Hepatocyte (in vitro differentiated cells): Measurements from ENCODE around the gene CHD2. TPM values are rescaled to one million over a fixed set of nuclear protein-coding genes. Genes with fewer than 3 reads are reported as not detected.

Experiments used
- DNase-seq: peaks from one replicate; pipeline ENCODE4 v3.0.0-alpha.2; 2016; ENCODE audit warnings: low spot score
- H2AFZ ChIP-seq: fragments of 200-600 bp; sonication (generic); 2 replicates; pipeline ENCODE4 v1.6.0; 2016; ENCODE audit warnings: antibody characterized with exemption, mild to moderate bottlenecking
- H3K27ac ChIP-seq: fragments of 200-600 bp; sonication (generic); 2 replicates; pipeline ENCODE4 v1.5.1; 2016; ENCODE audit warnings: mild to moderate bottlenecking
- H3K27me3 ChIP-seq: fragments of 200-600 bp; sonication (generic); 2 replicates; pipeline ENCODE4 v1.6.1; 2016
- H3K36me3 ChIP-seq: fragments of 200-600 bp; sonication (generic); replicated peaks from 2 replicates; pipeline ENCODE4 v1.5.1; 2016; ENCODE audit warnings: low read depth; ENCODE audit not compliant: insufficient read depth
- H3K4me1 ChIP-seq: fragments of 200-600 bp; sonication (generic); 2 replicates; pipeline ENCODE4 v1.5.1; 2016; ENCODE audit warnings: mild to moderate bottlenecking, moderate library complexity; ENCODE audit not compliant: insufficient read depth
- H3K4me2 ChIP-seq: fragments of 200-600 bp; sonication (generic); 2 replicates; pipeline ENCODE4 v1.6.0; 2016
- H3K4me3 ChIP-seq: fragments of 200-600 bp; sonication (generic); 2 replicates; pipeline ENCODE4 v1.5.1; 2016; ENCODE audit warnings: mild to moderate bottlenecking
- H3K79me2 ChIP-seq: fragments of 200-600 bp; sonication (generic); 2 replicates; pipeline ENCODE4 v1.6.0; 2017; ENCODE audit warnings: mild to moderate bottlenecking
- H3K9me2 ChIP-seq: fragments of 200-600 bp; sonication (generic); replicated peaks from 2 replicates; pipeline ENCODE4 v1.6.0; 2017; ENCODE audit warnings: mild to moderate bottlenecking; ENCODE audit not compliant: insufficient read depth
- H3K9me3 ChIP-seq: fragments of 200-600 bp; sonication (generic); 2 replicates; pipeline ENCODE4 v1.5.1; 2016; ENCODE audit warnings: low read depth, mild to moderate bottlenecking
- H4K20me1 ChIP-seq: fragments of 200-600 bp; sonication (generic); 2 replicates; pipeline ENCODE4 v1.6.0; 2016; ENCODE audit warnings: mild to moderate bottlenecking; ENCODE audit not compliant: insufficient read depth, poor library complexity, severe bottlenecking
- EZH2 ChIP-seq: fragments of 200-600 bp; sonication (generic); IDR thresholded peaks from 2 replicates; pipeline ENCODE4 v1.6.1; 2016; ENCODE audit warnings: antibody characterized with exemption, mild to moderate bottlenecking, borderline replicate concordance
- EZH2phosphoT487 ChIP-seq: fragments of 200-600 bp; sonication (generic); IDR thresholded peaks from one replicate; pipeline ENCODE4 v1.6.1; 2018; ENCODE audit warnings: antibody characterized with exemption, mild to moderate bottlenecking, low read depth, moderate library complexity; ENCODE audit not compliant: unreplicated experiment, severe bottlenecking
- WGBS: methylation state at CpG from one replicate; pipeline ENCODE4 v1.1.6; 2016; ENCODE audit warnings: low lambda C conversion rate; ENCODE audit errors: missing lambda C conversion rate; 5-methylcytosine and 5-hydroxymethylcytosine counted together
- polyA plus RNA-seq: library from polyadenylated mRNA; unstranded; fragments of >200 nt; fragmentation: Nextera tagmentation; extraction: Ambion mirVana; gene quantifications from 2 replicates; pipeline ENCODE4 v1.2.1, GENCODE V29; 2016
- total RNA-seq: library from RNA; depleted of rRNA; stranded (reverse); fragments of >200 nt; gene quantifications from 2 replicates; pipeline ENCODE4 v1.2.3, GENCODE V29; 2014
- TF ChIP-seq, protein P1 (sequence below): fragments of 200-600 bp; sonication (generic); IDR thresholded peaks from 2 replicates; pipeline ENCODE4 v1.5.1; 2016; ENCODE audit warnings: antibody characterized with exemption, mild to moderate bottlenecking; ENCODE audit not compliant: poor library complexity

Gene CHD2
- total and polyA plus RNA-seq, 2 experiments from 2014 or later: 49.3 to 133 TPM

GRCh38 chr15:93066834-93067648 lies 166.9 kb downstream of the CHD2 start:
- H3K27ac ChIP-seq: no peak overlapping the region
- no peak overlapping the region for H3K4me2 ChIP-seq
- no peaks in the 10 kb centered on the region for H4K20me1 ChIP-seq
- WGBS: 83% methylated on average over 7 of the region's 7 CpGs
- H3K36me3 ChIP-seq: no peaks in the 10 kb centered on the region
- peaks cover 12% of the 10 kb centered on the region for H3K27me3 ChIP-seq
- no peaks in the 10 kb centered on the region for H3K4me1 ChIP-seq
- peaks cover 5% of the 10 kb centered on the region for H3K79me2 ChIP-seq
- no peak for DNase-seq
- no peak overlapping the region for H2AFZ ChIP-seq
- no peaks in the 10 kb centered on the region for H3K9me3 ChIP-seq
- H3K4me3 ChIP-seq: no peak overlapping the region
- TF ChIP-seq EZH2: no peak
- TF ChIP-seq EZH2phosphoT487: no peak
- TF ChIP-seq, protein P1, sequence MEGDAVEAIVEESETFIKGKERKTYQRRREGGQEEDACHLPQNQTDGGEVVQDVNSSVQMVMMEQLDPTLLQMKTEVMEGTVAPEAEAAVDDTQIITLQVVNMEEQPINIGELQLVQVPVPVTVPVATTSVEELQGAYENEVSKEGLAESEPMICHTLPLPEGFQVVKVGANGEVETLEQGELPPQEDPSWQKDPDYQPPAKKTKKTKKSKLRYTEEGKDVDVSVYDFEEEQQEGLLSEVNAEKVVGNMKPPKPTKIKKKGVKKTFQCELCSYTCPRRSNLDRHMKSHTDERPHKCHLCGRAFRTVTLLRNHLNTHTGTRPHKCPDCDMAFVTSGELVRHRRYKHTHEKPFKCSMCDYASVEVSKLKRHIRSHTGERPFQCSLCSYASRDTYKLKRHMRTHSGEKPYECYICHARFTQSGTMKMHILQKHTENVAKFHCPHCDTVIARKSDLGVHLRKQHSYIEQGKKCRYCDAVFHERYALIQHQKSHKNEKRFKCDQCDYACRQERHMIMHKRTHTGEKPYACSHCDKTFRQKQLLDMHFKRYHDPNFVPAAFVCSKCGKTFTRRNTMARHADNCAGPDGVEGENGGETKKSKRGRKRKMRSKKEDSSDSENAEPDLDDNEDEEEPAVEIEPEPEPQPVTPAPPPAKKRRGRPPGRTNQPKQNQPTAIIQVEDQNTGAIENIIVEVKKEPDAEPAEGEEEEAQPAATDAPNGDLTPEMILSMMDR: no peak
- no peaks in the 10 kb centered on the region for H3K9me2 ChIP-seq

GRCh38 chr15:93067649-93068085 lies 167.5 kb downstream of the CHD2 start:
- H3K4me1 ChIP-seq: no peaks in the 10 kb centered on the region
- H3K9me3 ChIP-seq: no peaks in the 10 kb centered on the region
- 98% methylated on average over 3 of the region's 4 CpGs for WGBS
- DNase-seq: no peak
- H2AFZ ChIP-seq: no peak overlapping the region
- H3K4me3 ChIP-seq: no peak overlapping the region
- H3K27ac ChIP-seq: no peak overlapping the region
- H3K79me2 ChIP-seq: peaks cover 5% of the 10 kb centered on the region
- peaks cover 12% of the 10 kb centered on the region for H3K27me3 ChIP-seq
- H4K20me1 ChIP-seq: no peaks in the 10 kb centered on the region
- H3K4me2 ChIP-seq: no peak overlapping the region
- TF ChIP-seq EZH2phosphoT487 (no peak), EZH2 (no peak)
- TF ChIP-seq, protein P1: no peak
- H3K9me2 ChIP-seq: no peaks in the 10 kb centered on the region
- H3K36me3 ChIP-seq: no peaks in the 10 kb centered on the region

DNA sequence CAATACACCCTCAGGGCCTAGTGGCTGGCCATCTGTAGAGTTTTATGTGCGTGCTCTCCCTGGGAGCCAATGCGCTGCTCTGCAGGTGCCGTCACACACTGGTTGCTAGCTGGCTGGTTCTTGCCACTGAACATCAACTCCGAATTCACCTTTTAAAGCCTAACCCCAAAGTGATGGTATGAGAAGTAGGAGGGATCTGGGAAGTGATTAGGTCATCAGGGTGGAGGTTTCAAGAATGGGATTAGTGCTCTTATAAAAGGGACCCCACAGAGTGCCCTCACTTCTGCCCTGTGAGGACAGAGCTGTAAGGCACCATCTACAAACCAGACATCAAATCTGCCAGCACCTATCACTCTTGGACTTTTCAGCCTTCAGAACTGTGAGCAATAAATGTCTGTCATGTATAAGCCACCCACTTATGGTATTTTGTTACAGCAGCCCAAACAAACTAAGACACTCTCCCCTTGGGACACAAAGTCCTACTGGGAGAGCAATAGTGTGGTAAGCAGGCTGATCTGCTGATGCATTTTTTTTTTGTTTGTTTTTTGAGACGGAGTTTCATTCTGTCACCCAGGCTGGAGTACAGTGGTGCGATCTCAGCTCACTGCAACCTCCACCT lies 168.6 kb downstream of the CHD2 start:
- H3K27ac ChIP-seq: no peak overlapping the region
- 93% methylated on average over 6 of the region's 6 CpGs for WGBS
- H3K79me2 ChIP-seq: peaks cover 5% of the 10 kb centered on the region

More for the DNA sequence above, 168.6 kb downstream of the CHD2 start:
- DNase-seq: no peak
- Histone ChIP-seq H3K9me3 (no peaks in the 10 kb centered on the region), H3K4me2 (no peak overlapping the region), H3K4me3 (no peak overlapping the region), H2AFZ (no peak overlapping the region), H3K27me3 (peaks cover 12% of the 10 kb centered on the region), H3K9me2 (no peaks in the 10 kb centered on the region), H3K4me1 (no peaks in the 10 kb centered on the region), H4K20me1 (no peaks in the 10 kb centered on the region), H3K36me3 (no peaks in the 10 kb centered on the region)
- no peak for TF ChIP-seq EZH2
- no peak for TF ChIP-seq EZH2phosphoT487
- TF ChIP-seq, protein P1: no peak
